ENCODE results near the gene SLC25A1. TPM values are rescaled to one million over a fixed set of nuclear protein-coding genes. Genes with fewer than 3 reads are reported as not detected.

The SLC25A1 gene
- total and polyA plus RNA-seq, 2 donors from 2014 or later: 62.6 to 128 TPM

- Histone ChIP-seq H3K36me3 (ENCODE audit: control insufficient read depth in 2 of 3, insufficient read depth in 3 of 3, low read length in 3 of 3) (no peaks in the 10 kb centered on the region), H3K27ac (ENCODE audit: low read depth in 2 of 2, low read length in 2 of 2) (no peak overlapping the region), H3K4me3 (ENCODE audit: low read length in 3 of 3) (peak overlapping the region in 1 of 3 donors; percentile 90), H3K9me3 (ENCODE audit: control insufficient read depth in 2 of 3, insufficient read depth in 1 of 3, low read length in 3 of 3) (no peaks in the 10 kb centered on the region), H3K4me1 (ENCODE audit: control insufficient read depth in 2 of 3, insufficient read depth in 2 of 3, low read depth in 1 of 3, low read length in 3 of 3) (peaks cover 0 to 62% (median 22%) of the 10 kb centered on the region in 3 donors), H3K9ac (ENCODE audit: low read length in 3 of 3) (no peak overlapping the region), H3K27me3 (ENCODE audit: control insufficient read depth, insufficient read depth, low read length) (peaks cover 15% of the 10 kb centered on the region)
- FAIRE-seq: no peak
- TF ChIP-seq, protein P1, sequence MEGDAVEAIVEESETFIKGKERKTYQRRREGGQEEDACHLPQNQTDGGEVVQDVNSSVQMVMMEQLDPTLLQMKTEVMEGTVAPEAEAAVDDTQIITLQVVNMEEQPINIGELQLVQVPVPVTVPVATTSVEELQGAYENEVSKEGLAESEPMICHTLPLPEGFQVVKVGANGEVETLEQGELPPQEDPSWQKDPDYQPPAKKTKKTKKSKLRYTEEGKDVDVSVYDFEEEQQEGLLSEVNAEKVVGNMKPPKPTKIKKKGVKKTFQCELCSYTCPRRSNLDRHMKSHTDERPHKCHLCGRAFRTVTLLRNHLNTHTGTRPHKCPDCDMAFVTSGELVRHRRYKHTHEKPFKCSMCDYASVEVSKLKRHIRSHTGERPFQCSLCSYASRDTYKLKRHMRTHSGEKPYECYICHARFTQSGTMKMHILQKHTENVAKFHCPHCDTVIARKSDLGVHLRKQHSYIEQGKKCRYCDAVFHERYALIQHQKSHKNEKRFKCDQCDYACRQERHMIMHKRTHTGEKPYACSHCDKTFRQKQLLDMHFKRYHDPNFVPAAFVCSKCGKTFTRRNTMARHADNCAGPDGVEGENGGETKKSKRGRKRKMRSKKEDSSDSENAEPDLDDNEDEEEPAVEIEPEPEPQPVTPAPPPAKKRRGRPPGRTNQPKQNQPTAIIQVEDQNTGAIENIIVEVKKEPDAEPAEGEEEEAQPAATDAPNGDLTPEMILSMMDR (IDR thresholded peaks at IDR 0.05; ENCODE audit: borderline replicate concordance, extremely low read depth, insufficient read depth): no peak
- DNase-seq: no peak
- intact Hi-C loops (cut with DNase I): no loop called here
Observed at GRCh38 chr22:19173047-19174035, 5.2 kb downstream of the SLC25A1 start.

- peaks cover 16% of the 10 kb centered on the region for H3K27me3 ChIP-seq (ENCODE audit: control insufficient read depth, insufficient read depth, low read length)
- peaks cover 0 to 59% (median 22%) of the 10 kb centered on the region in 3 donors for H3K4me1 ChIP-seq (ENCODE audit: control insufficient read depth in 2 of 3, insufficient read depth in 2 of 3, low read depth in 1 of 3, low read length in 3 of 3)
- H3K9ac ChIP-seq (ENCODE audit: low read length in 3 of 3): peak overlapping the region; percentile 58 to 95 (median 81)
- no peaks in the 10 kb centered on the region for H3K9me3 ChIP-seq (ENCODE audit: control insufficient read depth in 2 of 3, insufficient read depth in 1 of 3, low read length in 3 of 3)
- DNase-seq (no peak), FAIRE-seq (no peak)
- intact Hi-C loops (cut with DNase I): no loop called here
- TF ChIP-seq, protein P1 (IDR thresholded peaks at IDR 0.05; ENCODE audit: borderline replicate concordance, extremely low read depth, insufficient read depth): no peak
- no peak overlapping the region for H3K27ac ChIP-seq (ENCODE audit: low read depth in 2 of 2, low read length in 2 of 2)
- H3K4me3 ChIP-seq (ENCODE audit: low read length in 3 of 3): peak overlapping the region; percentile 68 to 90 (median 72)
- no peaks in the 10 kb centered on the region for H3K36me3 ChIP-seq (ENCODE audit: control insufficient read depth in 2 of 3, insufficient read depth in 3 of 3, low read length in 3 of 3)
Observed at GRCh38 chr22:19172213-19173046, 6.1 kb downstream of the SLC25A1 start.

GRCh38 chr22:19169947-19170318 lies 8.6 kb downstream of the SLC25A1 start:
- TF ChIP-seq, protein P1 (IDR thresholded peaks at IDR 0.05; ENCODE audit: borderline replicate concordance, extremely low read depth, insufficient read depth): no peak
- Histone ChIP-seq H3K9ac (ENCODE audit: low read length in 3 of 3) (no peak overlapping the region), H3K27ac (ENCODE audit: low read depth in 2 of 2, low read length in 2 of 2) (no peak overlapping the region), H3K27me3 (ENCODE audit: control insufficient read depth, insufficient read depth, low read length) (peaks cover 16% of the 10 kb centered on the region), H3K4me1 (ENCODE audit: control insufficient read depth in 2 of 3, insufficient read depth in 2 of 3, low read depth in 1 of 3, low read length in 3 of 3) (peaks cover 0 to 40% (median 19%) of the 10 kb centered on the region in 3 donors), H3K9me3 (ENCODE audit: control insufficient read depth in 2 of 3, insufficient read depth in 1 of 3, low read length in 3 of 3) (no peaks in the 10 kb centered on the region), H3K4me3 (ENCODE audit: low read length in 3 of 3) (peak overlapping the region in 1 of 3 donors; percentile 25), H3K36me3 (ENCODE audit: control insufficient read depth in 2 of 3, insufficient read depth in 3 of 3, low read length in 3 of 3) (no peaks in the 10 kb centered on the region)
- peak in 1 of 5 donors; percentile 77 for DNase-seq
- FAIRE-seq: no peak
- intact Hi-C loops (cut with DNase I): loop anchor here (5.0 kb wide), 1 partner anchor 53 kb away; no protein-coding TSS in a partner anchor
